ENCODE data around the gene UBTF.

UBTF gene

DNA sequence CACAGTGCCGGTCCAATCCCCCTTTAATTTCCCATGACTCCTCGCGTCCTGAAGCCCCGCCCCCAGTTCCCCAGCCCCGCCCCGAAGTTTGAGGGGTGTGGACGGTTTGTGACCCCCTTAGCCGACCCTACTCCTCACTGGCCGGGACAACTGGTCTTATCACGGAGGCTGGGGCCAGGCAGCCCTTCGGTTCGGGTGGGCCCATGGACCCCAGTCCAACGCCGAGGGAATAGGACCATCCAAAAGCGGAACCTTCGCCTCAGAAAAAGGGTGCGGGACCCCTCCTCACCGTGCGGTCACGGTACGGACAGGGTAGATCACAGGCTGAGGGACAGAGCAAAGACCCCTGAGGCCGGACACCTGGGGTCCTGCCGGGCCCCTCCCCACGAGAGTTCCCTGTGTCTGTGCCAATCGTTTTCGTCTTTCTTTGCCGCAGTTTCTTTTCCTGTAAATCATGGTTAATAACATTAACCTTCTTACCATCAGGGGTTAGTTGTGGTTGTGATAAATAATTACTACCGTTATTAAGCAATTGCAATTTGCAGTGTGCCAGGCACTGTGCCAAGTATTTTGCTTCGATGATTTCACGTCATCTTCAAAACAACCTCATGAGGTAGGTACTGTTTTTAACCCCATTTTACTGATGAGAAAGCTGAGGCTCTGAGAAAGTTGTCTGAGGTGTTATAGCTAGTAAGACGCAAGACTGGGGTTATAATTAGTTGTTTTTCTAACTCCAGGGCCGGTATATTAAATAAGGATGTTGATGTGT lies 32.2 kb downstream of the UBTF start:
- peak; percentile 53 for DNase-seq (ENCODE audit: low read depth)
- peak overlapping the region; percentile 99 for H3K4me3 ChIP-seq (ENCODE audit: low read length)
- TF ChIP-seq, protein P1, sequence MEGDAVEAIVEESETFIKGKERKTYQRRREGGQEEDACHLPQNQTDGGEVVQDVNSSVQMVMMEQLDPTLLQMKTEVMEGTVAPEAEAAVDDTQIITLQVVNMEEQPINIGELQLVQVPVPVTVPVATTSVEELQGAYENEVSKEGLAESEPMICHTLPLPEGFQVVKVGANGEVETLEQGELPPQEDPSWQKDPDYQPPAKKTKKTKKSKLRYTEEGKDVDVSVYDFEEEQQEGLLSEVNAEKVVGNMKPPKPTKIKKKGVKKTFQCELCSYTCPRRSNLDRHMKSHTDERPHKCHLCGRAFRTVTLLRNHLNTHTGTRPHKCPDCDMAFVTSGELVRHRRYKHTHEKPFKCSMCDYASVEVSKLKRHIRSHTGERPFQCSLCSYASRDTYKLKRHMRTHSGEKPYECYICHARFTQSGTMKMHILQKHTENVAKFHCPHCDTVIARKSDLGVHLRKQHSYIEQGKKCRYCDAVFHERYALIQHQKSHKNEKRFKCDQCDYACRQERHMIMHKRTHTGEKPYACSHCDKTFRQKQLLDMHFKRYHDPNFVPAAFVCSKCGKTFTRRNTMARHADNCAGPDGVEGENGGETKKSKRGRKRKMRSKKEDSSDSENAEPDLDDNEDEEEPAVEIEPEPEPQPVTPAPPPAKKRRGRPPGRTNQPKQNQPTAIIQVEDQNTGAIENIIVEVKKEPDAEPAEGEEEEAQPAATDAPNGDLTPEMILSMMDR (conservative IDR thresholded peaks at IDR 0.05; ENCODE audit: low read length) = no peak

DNA sequence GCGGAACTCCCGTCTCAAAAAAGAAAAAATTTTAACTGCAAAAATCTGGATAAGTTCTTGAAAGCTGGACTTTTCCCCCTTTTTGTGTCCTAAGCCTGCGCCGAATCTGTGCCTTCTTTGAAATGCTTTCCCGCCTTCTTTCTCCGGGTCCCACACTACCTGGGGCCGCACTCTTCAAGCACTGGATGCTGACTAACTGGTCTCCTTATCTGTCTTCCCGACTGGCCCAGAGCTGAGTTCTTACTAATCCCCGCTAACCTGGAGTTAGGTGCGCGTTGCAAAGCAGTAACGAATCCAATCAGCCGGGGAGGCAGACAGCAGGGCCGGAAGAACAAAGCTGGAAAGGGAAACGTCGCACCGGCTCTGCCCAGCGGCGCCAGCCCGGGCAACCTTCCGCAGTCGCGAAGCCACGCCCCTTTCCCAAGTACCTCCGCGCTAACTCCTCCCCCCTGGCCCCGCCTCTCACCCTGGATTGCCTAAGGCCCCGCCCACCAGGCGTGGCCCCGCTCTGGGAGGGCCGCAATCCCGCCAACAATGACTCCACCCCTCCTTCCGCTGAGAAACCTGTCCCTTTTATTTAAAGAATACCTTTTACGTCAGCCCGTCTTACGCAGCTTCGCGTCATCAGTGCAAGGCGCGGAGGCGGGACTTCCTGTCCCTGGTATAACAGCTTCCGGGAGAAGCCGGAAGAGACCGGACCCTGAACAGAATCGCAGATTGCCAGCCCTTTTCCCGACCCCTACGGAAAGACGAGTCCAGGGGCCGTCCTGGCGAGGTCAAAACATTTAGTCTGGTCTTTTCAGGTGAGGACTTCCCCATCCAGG lies 33.0 kb downstream of the UBTF start, which contains the start of gene TMUB2:
Gene TMUB2 (plus strand): TSS at position 666 of the 824 bp plus-strand sequence. CDS start 737 bp downstream, outside the sequence.
- TF ChIP-seq, protein P1 (conservative IDR thresholded peaks at IDR 0.05; ENCODE audit: low read length) = no peak
- peak within 1 kb of the TSS; percentile 99 for H3K4me3 ChIP-seq (ENCODE audit: low read length)
- peak; percentile 99 for DNase-seq (ENCODE audit: low read depth)

DNA sequence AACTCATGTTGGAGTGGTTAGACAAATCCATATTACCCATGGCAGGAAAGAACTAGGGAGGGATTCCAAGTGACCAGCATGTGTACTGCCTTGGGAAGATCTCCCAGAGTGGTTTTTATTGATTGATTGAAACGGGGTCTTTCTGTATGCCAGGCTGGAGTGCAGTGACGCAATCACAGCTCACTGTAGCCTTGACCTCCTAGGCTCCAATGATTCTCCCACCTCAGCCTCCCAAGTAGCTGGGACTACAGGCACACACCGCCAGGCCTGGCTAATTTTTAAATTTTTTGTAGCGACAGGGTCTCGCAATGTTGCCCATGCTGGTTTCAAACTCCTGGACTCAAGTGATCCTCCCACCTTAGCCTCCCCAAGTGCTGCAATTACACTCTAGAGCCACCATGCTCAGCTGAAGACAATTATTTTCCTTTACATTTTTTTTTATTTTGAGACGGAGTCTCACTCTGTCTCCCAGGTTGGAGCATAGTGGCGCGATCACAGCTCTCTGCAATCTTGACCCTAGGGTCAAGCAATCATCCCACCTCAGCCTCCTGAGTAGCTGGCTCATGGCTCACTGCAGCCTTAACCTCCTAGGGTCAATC lies 35.2 kb downstream of the UBTF start:
- no peak overlapping the region for H3K4me3 ChIP-seq (ENCODE audit: low read length)
- TF ChIP-seq, protein P1 (conservative IDR thresholded peaks at IDR 0.05; ENCODE audit: low read length) = no peak
- no peak for DNase-seq (ENCODE audit: low read depth)

DNA sequence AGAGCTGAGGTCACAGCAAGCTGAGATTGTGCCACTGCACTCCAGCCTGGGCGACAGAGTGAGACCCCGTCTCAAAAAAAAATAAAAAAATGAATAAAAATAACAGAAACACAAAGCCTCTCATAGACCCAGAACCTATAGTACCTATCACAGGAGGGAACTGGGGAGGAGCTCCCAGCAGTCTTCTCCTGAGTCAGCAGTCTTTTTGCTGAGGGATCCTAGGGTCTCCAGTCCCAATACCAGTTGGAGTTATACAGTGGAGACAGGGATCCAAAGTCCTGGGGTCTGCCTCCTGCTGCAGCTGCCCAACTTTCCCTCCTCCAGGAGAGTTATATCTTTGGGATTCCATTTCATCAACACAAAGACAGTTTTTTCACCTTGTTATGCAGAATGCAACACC lies 36.5 kb downstream of the UBTF start:
- H3K4me3 ChIP-seq (ENCODE audit: low read length) = no peak overlapping the region
- TF ChIP-seq, protein P1 (conservative IDR thresholded peaks at IDR 0.05; ENCODE audit: low read length) = no peak

DNA sequence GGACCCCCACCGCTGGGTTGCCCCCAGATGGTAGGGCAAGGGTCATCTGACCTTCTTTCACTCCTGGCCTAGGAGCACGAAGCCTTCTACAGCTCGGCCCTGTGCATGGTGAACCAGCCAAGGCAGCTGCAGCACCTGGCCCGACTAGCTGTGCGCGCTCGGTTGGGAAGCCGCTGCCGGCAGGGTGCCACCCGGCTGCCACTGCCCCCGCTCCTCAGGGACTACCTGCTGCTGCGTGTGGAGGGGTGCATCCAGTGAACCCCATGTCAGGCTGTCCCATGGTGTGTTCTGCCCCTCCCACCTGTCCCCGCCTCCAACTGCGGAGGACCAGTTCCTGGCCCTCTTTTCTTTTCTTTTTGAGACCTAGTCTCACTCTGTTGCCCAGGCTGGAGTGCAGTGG lies 41.3 kb downstream of the UBTF start:
- no peak overlapping the region for H3K4me3 ChIP-seq (ENCODE audit: low read length)
- TF ChIP-seq, protein P1 (conservative IDR thresholded peaks at IDR 0.05; ENCODE audit: low read length) = no peak
- no peak for DNase-seq (ENCODE audit: low read depth)

More for the DNA sequence above, 36.5 kb downstream of the UBTF start:
- no peak for DNase-seq (ENCODE audit: low read depth)

DNA sequence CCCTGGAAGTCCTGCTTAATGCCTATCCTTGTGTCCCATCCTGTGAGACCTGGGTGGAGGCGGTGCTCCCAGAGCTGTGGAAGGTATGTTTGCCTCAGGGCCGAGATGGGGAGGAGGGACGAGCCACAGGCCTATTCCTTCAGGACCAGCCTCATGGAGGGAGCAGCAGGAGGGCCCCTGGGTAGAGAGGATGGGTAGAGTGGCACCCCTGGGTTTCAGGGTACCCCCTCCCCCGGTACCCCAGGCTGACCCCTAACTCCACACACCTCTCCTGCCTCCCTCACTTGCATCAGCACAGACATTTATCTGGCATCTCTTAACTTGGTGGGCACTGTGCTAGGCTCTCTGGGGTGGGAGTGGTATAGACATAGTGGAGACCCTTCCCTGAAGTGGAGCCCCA lies 41.8 kb downstream of the UBTF start:
- TF ChIP-seq, protein P1 (conservative IDR thresholded peaks at IDR 0.05; ENCODE audit: low read length) = no peak
- DNase-seq (ENCODE audit: low read depth) = no peak
- no peak overlapping the region for H3K4me3 ChIP-seq (ENCODE audit: low read length)

Data from AG10803 (cell line).